GM12878 (cell line): ENCODE data around the gene PRKN.

Source experiments
- CTCF ChIP-seq, 3 experiments: IDR thresholded peaks in 2 of 3; conservative IDR thresholded peaks in 1 of 3; 2 replicates each; pipeline ENCODE4 v1.5.1; 2011; ENCODE audit warnings: low read depth in 3 of 3, low read length in 3 of 3, mild to moderate bottlenecking in 3 of 3, control low read depth in 2 of 3, moderate library complexity in 2 of 3, inconsistent platforms in 1 of 3, mixed read lengths in 1 of 3; ENCODE audit not compliant: control insufficient read depth in 2 of 3, insufficient read depth in 1 of 3; ENCODE audit errors: extremely low read depth in 1 of 3
- POLR2AphosphoS5 ChIP-seq: IDR thresholded peaks from 2 replicates; pipeline ENCODE4 v1.6.1; 2011; ENCODE audit warnings: mild to moderate bottlenecking, low read length, inconsistent platforms
- RELA ChIP-seq: fragments of 450-650 bp; IDR thresholded peaks from 2 replicates; pipeline ENCODE4 v1.8.0; 2014; ENCODE audit warnings: borderline replicate concordance; ENCODE audit not compliant: partially characterized antibody

GRCh38 chr6:162497389-162497788 is 230.2 kb downstream of the PRKN start:
- TF ChIP-seq CTCF (IDR thresholded peaks at IDR 0.05 in 2 of 3, conservative IDR thresholded peaks at IDR 0.05 in 1 of 3; ENCODE audit: control insufficient read depth in 2 of 3, extremely low read depth in 1 of 3, insufficient read depth in 1 of 3, low read depth in 3 of 3, low read length in 3 of 3) (no peak), POLR2AphosphoS5 (no peak), RELA (no peak)
